Suprapubic skin (tissue), 4 donors: ENCODE data around the gene TEX28. TPM values are rescaled to one million over a fixed set of nuclear protein-coding genes. Genes with fewer than 3 reads are reported as not detected.

Experiments used
- DNase-seq, 2 donors: peaks; one replicate each; pipeline ENCODE4 v3.0.0-alpha.2; 2019; ENCODE audit warnings: low spot score in 2 of 2
- H3K27ac ChIP-seq: fragments of 200-600 bp; sonication (generic); one replicate; pipeline ENCODE4 v1.5.1; 2019
- H3K27me3 ChIP-seq: fragments of 200-600 bp; sonication (generic); one replicate; pipeline ENCODE4 v1.5.1; 2019
- H3K36me3 ChIP-seq: fragments of 200-600 bp; sonication (generic); one replicate; pipeline ENCODE4 v1.5.1; 2019
- H3K4me1 ChIP-seq: fragments of 200-600 bp; sonication (generic); one replicate; pipeline ENCODE4 v1.5.1; 2019
- H3K4me3 ChIP-seq: fragments of 200-600 bp; sonication (generic); one replicate; pipeline ENCODE4 v1.5.1; 2019; ENCODE audit warnings: mild to moderate bottlenecking
- H3K9me3 ChIP-seq: fragments of 200-600 bp; sonication (generic); one replicate; pipeline ENCODE4 v1.5.1; 2019
- CTCF ChIP-seq, 2 donors: fragments of 200-600 bp in 1 of 2; fragments of 450-650 bp in 1 of 2; sonication (generic) in 1 of 2; IDR thresholded peaks; one replicate each; pipeline ENCODE4 v1.5.1; 2016 to 2019; ENCODE audit warnings: antibody characterized with exemption in 2 of 2, mild to moderate bottlenecking in 1 of 2, moderate library complexity in 1 of 2
- EP300 ChIP-seq: sonication (generic); formaldehyde crosslinking; IDR thresholded peaks from one replicate; pipeline ENCODE4 v1.6.1; 2017; ENCODE audit warnings: antibody characterized with exemption
- POLR2A ChIP-seq, 2 donors: fragments of 450-650 bp; IDR thresholded peaks; one replicate each; pipeline ENCODE4 v1.6.1; 2017; ENCODE audit warnings: antibody characterized with exemption in 2 of 2, mild to moderate bottlenecking in 2 of 2, moderate library complexity in 2 of 2
- POLR2AphosphoS5 ChIP-seq, 3 donors: sonication (generic); formaldehyde crosslinking; IDR thresholded peaks; one replicate each; pipeline ENCODE4 v1.6.1; 2017; ENCODE audit warnings: antibody characterized with exemption in 3 of 3
- WGBS: methylation state at CpG from one replicate; pipeline ENCODE4 v1.1.5; 2018; 5-methylcytosine and 5-hydroxymethylcytosine counted together
- total RNA-seq, 4 donors: library from RNA; depleted of rRNA; stranded (reverse); fragments of >200 nt; gene quantifications; one replicate each; pipeline ENCODE4 v1.1.0, GENCODE V29; 2016

TEX28 gene
- total RNA-seq, 4 donors from 2014 or later = 3.3 TPM; not detected in 3

DNA sequence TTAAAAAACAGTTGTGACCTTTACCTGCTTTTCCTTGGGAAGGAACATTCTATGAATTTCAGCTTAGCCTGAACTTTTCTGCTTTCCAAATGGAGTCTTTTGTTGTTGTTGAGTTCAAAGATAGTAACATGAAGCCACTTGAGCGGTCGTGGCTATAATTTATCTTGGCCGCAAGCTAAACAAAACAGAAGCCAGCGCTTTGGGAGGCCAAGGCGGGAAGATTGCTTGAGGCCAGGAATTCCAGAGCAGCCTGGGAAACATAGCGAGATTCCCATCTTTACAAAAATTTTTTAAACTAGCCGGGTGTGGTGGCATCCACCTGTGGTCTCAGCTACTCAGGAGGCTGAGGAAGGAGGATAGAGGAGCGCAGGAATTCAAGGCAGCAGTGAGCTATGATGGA is 30.6 kb upstream of the TEX28 start:
- Histone ChIP-seq H3K9me3 (no peaks in the 10 kb centered on the region), H3K27me3 (no peaks in the 10 kb centered on the region), H3K4me1 (peaks cover 11% of the 10 kb centered on the region), H3K36me3 (no peaks in the 10 kb centered on the region), H3K4me3 (no peak overlapping the region), H3K27ac (no peak overlapping the region)
- no peak for DNase-seq
- TF ChIP-seq POLR2A (IDR thresholded peaks at IDR 0.05) (no peak), POLR2AphosphoS5 (IDR thresholded peaks at IDR 0.05) (no peak), EP300 (no peak), CTCF (IDR thresholded peaks at IDR 0.05) (no peak)
- 81% methylated on average over 8 of the region's 8 CpGs for WGBS

- H3K9me3 ChIP-seq = no peaks in the 10 kb centered on the region
- no peak overlapping the region for H3K27ac ChIP-seq
- no peaks in the 10 kb centered on the region for H3K27me3 ChIP-seq
- 78% methylated on average over 3 of the region's 7 CpGs for WGBS
- TF ChIP-seq CTCF (IDR thresholded peaks at IDR 0.05) = no peak
- no peak for TF ChIP-seq POLR2A (IDR thresholded peaks at IDR 0.05)
- no peak for TF ChIP-seq POLR2AphosphoS5 (IDR thresholded peaks at IDR 0.05)
- TF ChIP-seq EP300 = no peak
- H3K4me1 ChIP-seq = peaks cover 11% of the 10 kb centered on the region
- no peaks in the 10 kb centered on the region for H3K36me3 ChIP-seq
- H3K4me3 ChIP-seq = no peak overlapping the region
- DNase-seq = no peak
Measured at GRCh38 chrX:154323537-154323936, 28.6 kb upstream of the TEX28 start.

DNA sequence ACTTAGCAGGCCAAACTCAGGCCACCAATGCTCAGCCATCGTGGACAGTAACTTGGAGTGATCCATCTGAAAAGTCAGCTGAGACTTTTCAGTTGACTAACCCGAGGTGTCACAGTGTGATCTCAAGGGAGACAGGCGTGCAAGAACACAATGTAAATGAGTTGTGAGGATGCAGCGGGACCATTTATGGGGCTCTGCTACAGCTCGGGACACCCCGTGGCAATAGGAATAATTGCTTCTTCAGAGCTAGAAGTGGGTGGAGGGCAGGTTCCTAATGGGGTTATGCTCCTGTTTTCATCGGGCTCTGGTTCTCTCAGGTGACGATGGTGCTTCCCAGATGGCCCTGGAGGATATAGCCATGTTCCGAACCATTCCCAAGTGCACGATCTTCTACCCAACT is 28.0 kb upstream of the TEX28 start:
- Histone ChIP-seq H3K27me3 (no peaks in the 10 kb centered on the region), H3K9me3 (no peaks in the 10 kb centered on the region), H3K4me3 (no peak overlapping the region), H3K27ac (no peak overlapping the region), H3K36me3 (no peaks in the 10 kb centered on the region), H3K4me1 (peaks cover 11% of the 10 kb centered on the region)
- no peak for TF ChIP-seq EP300
- TF ChIP-seq CTCF (IDR thresholded peaks at IDR 0.05) = no peak
- TF ChIP-seq POLR2A (IDR thresholded peaks at IDR 0.05) = no peak
- TF ChIP-seq POLR2AphosphoS5 (IDR thresholded peaks at IDR 0.05) = no peak
- no peak for DNase-seq
- WGBS = 78% methylated on average over 10 of the region's 10 CpGs

GRCh38 chrX:154321594-154321993 is 26.7 kb upstream of the TEX28 start:
- Histone ChIP-seq H3K27me3 (no peaks in the 10 kb centered on the region), H3K4me3 (no peak overlapping the region), H3K36me3 (no peaks in the 10 kb centered on the region), H3K27ac (no peak overlapping the region), H3K9me3 (no peaks in the 10 kb centered on the region), H3K4me1 (peaks cover under 1% of the 10 kb centered on the region)
- WGBS = 65% methylated on average over 10 of the region's 10 CpGs
- DNase-seq = no peak
- TF ChIP-seq EP300 (no peak), CTCF (IDR thresholded peaks at IDR 0.05) (no peak), POLR2AphosphoS5 (IDR thresholded peaks at IDR 0.05) (no peak), POLR2A (IDR thresholded peaks at IDR 0.05) (no peak)

- TF ChIP-seq EP300 (no peak), POLR2AphosphoS5 (IDR thresholded peaks at IDR 0.05) (no peak), POLR2A (IDR thresholded peaks at IDR 0.05) (no peak), CTCF (IDR thresholded peaks at IDR 0.05) (no peak)
- WGBS = 83% methylated on average over 6 of the region's 7 CpGs
- DNase-seq = no peak
- Histone ChIP-seq H3K9me3 (no peaks in the 10 kb centered on the region), H3K27ac (no peak overlapping the region), H3K27me3 (no peaks in the 10 kb centered on the region), H3K36me3 (no peaks in the 10 kb centered on the region), H3K4me1 (no peaks in the 10 kb centered on the region), H3K4me3 (no peak overlapping the region)
Measured at GRCh38 chrX:154321152-154321551, 26.2 kb upstream of the TEX28 start.
